Choroid plexus epithelial cell (primary cell): ENCODE results near the gene OTUD5.

ENCODE experiments used
- DNase-seq: peaks from one replicate; pipeline ENCODE4 v3.0.0-alpha.2; 2010; ENCODE audit warnings: low read depth
- H3K4me3 ChIP-seq: 2 replicates; pipeline ENCODE4 v1.5.1; 2011; ENCODE audit warnings: low read depth, mild to moderate bottlenecking, control low read depth, low read length, moderate library complexity
- CTCF ChIP-seq: conservative IDR thresholded peaks from 2 replicates; pipeline ENCODE4 v1.5.1; 2011; ENCODE audit warnings: low read depth, mild to moderate bottlenecking, control low read depth, inconsistent platforms, low read length, moderate library complexity

OTUD5 gene

DNA sequence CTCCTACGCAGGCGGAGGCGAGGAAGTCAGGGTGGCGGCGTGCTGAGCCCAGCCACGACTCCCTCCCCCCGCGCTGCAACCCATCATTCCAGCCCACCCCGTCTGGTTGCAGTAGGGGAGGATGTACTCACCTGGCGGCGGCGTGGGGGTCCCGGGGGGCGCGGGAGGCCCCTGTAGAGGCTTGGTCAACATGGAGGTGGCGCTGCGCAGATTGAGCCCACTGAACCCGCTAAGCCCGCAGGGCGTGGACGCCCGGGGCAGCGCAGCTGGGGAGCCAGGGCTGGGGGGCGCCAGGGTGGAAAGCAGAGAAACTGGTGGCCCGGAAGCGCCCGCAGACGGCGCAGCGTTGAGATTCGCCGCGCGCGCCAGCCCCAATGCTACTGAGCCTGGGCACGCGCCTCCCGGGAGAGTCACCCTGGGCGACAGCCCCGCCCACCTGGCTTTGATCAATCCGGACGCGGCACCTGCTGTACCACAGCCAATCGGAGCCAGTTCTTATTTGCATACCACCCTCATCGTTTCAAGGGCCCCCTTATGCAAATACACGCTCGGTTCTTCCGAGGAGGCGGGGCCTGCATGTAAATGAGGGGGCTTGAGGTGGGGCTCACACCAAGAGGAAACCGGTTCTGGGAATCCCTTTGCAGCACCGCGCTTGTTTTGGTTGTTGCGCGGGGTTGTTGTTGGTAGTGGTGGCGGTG lies 38.6 kb downstream of the OTUD5 start, which contains the start of gene PIM2:
Gene PIM2, minus strand, starts transcription at position 382 of the 698 bp plus-strand sequence. Its CDS starts 190 bp downstream, at position 192.
- peak within 1 kb of the TSS; percentile 64 for H3K4me3 ChIP-seq
- DNase-seq: peak; percentile 90
- TF ChIP-seq CTCF: no peak

GRCh38 chrX:48918301-48918642 lies 39.1 kb downstream of the OTUD5 start:
- no peak for DNase-seq
- no peak for TF ChIP-seq CTCF
- H3K4me3 ChIP-seq: peak overlapping the region; percentile 64

DNA sequence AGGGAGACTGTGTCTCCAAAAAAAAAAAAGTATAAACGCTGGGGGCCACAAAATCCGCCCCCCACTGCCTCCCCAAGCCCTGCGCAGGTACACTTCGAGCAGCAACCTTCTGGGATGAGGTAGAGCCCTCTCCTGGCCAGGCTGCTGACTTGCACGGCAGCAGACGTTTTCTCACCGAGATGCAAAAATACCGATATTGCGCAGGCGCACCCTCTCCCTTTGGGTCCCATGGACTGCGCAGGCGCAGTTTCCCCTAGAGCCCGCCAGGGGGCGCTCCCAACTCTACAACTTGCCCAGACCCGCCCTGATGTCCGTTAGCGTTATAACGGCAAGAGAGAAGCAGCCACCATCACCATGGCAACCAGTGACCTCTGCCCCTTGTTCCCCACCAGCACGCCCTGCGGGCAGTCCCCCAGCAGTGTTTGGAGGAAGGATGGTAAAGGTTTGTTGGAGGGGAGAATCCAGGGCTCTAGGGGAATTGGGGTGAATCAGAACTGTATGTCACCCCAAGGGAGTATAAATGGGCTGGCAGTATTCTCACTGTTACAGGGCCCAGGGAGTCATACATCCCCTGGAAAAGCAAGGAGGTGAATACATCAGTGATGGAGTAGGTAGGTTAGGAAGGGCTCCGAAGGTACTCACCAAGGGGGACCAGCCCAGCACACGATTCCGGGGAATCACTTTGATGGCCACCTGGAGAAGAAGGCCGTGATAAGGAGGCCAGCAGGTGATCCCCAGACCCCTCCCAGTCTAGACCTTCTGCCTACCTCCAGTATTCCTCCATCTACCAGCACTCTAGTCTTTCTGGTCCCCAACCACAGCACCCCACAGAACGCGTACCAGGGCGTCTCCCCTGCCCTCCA lies 40.0 kb downstream of the OTUD5 start:
- H3K4me3 ChIP-seq: peak overlapping the region; percentile 64
- peak; percentile 91 for DNase-seq
- TF ChIP-seq CTCF: peak; percentile 80

DNA sequence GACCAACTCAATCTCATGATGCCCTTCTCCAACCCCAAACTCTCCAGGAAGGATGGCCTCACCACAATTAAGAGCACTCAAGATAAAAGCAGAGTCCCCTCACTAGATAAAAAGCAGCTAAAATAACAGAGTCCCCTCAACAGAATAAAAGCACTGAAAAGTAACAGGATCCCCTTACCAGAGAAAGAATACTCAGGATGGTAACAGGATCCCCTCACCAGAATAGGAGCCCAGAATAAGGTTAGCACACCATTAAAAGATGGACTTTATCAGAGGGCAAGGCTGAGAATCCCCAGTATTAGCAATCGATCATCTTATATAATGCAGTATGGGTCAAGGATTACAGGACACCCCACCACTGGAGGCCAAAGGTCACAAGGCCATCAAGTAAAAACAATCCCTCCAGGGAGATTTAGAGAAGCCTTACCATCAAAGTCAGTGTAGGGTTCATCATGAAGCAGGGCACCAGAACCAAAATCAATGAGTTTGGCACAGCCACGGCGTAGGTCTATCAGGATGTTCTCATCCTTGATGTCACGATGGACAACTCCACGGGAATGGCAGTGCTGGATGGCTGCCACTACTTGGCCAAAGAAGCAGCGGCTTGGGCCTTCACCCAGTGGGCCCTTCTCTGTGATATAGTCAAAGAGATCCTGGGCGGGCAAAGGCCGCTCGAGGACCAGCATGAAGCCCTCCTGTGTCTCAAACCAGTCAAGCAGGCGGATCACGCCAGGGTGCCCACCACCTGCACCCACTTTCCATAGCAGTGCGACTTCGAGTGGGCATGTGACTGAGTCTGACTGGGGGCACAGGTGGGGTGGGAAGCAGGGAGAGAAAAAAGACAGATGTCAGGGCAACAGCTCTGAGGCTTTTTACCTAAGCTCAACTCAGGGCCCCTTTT lies 42.6 kb downstream of the OTUD5 start:
- no peak for DNase-seq
- TF ChIP-seq CTCF: no peak
- H3K4me3 ChIP-seq: no peak overlapping the region

- no peak for DNase-seq
- TF ChIP-seq CTCF: no peak
- no peak overlapping the region for H3K4me3 ChIP-seq
Measured at GRCh38 chrX:48913605-48914366, 43.6 kb downstream of the OTUD5 start.
